NCI-H128 (cell line): Measurements from ENCODE around the gene SERPINE1.

Experiments used
- DNase-seq: peaks from one replicate; lab custom pipeline; 2025; ENCODE audit not compliant: unreplicated experiment; lab: John Stamatoyannopoulos, UW

The SERPINE1 gene

DNA sequence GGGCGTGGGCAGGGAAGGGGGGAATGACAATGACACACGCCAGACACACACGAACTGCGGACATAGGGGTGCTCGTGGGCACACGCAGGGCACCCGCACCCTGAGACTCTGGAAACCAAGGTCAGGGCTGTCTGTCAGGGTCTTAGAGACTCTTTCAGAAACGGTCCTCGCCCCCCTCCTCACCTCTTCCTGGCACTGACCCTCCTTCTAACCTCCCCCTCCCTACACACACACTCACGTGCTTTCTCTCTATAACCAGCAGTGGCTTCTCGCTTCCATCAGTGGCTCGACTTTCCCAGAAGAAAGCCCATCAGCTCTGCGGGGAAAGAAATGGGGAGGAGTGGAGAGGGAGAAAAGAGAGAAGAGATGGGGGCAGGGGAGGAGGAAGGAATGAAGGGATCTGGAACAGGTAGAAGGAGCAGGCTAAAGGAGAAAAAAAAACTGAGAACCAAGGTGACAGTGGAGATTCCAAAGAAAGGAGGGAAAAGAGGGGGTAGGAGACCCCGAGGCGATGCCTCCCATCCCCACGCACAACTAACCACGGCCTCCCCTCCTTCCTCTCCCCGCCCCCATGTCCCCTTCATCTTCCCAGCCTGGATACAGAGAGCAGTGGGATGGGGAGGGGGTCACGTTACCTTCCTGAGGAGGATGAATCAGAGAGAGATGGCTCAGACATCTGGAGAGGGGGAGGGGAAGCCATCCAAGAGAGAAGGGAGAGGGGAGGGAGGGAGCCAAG lies 40.2 kb downstream of the SERPINE1 start:
- no peak for DNase-seq

GRCh38 chr7:101167645-101168411 lies 40.9 kb downstream of the SERPINE1 start:
- no peak for DNase-seq

DNA sequence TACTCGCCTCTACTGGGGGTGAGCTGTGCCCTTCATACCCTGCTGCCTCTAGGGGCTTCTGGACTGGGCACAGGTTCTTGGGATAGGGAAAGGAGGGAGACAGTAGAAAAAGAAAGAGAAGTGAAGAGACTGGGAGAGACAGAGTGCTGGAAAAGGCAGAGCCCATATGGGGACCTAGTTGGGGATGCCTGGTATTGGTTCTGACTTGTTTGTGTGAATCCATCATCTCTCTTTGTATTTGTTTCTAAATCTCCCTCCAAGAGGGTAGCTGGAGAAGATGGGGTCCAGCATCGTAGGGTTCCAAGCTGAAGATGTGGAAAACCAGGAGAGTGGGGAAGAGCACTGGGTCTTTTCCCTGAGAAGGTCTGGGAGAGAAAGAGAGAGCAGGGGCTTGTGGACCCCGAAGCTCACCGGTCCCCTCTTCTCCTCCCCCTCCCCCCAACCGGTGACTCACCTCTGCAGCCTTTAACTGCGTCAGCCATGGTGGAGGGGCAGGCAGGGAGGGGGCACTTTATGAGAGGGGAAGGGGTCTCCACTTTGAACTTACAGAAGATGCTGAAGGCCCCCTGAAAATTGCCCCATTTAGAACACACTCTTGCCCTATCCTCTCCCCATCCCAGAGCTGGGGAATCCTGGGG lies 41.6 kb downstream of the SERPINE1 start:
- DNase-seq = no peak

GRCh38 chr7:101169110-101169837 lies 42.4 kb downstream of the SERPINE1 start:
- no peak for DNase-seq

DNA sequence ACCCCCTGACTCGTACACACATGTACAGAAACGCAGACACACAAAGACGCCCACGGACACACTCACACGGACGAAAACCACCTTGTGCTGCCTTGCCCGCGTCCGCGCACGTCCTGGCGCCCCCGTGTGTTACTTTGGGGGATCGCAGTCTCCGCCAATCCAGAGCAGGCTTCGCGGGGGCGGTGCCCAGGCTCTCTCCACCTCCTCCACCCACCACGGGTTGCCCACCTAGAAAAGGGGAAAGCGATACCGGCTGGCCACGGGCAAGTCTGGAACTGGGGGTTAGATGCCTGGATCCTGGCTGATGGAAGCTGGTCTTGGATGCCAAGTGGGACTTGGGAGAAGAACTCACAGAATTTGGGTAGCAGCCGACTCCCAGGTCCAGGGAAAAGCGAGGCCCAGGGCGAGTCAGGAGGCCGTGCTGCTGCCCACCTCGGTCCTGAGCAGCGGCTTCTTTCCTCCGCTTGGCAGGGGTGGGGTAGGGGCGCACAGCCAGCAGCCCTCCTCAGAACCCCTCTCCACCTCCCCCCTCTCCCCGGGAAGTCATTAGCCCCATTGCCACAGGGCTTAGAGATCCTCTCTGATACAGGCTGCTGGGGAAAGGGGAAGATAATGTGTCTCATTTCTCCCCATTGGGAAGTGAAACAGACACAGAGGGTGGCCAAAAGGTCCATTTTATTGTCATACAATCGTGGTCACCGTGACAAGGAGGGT lies 43.1 kb downstream of the SERPINE1 start:
- DNase-seq = no peak

- DNase-seq = no peak
These were observed 43.9 kb downstream of the SERPINE1 start for GRCh38 chr7:101170617-101171441.

DNA sequence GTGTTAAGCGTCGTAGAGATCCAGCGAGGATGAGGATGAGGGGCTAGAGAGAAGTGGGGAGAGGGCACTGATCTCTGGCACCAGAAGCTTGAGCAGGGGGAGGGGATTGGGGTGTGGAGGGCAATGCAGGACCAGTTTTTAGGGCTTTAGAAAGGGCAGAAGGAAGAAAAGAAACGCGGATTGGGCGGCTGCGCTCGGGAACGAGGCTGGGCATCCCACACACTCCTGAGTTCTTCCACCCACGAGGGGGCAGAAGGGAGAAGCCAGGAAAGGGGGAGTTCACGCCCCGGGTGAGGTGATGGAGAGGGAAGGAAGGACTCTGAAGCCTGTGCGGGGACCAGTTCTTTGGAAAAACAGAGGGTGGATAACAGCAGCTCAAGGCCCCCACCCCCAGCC lies 44.5 kb downstream of the SERPINE1 start:
- no peak for DNase-seq

GRCh38 chr7:101172005-101172853 lies 45.3 kb downstream of the SERPINE1 start:
- no peak for DNase-seq

GRCh38 chr7:101172854-101173751 lies 46.2 kb downstream of the SERPINE1 start:
- DNase-seq = peak; percentile 63

- no peak for DNase-seq
These were observed 46.9 kb downstream of the SERPINE1 start for GRCh38 chr7:101173752-101174244.

GRCh38 chr7:101174322-101174854 lies 47.5 kb downstream of the SERPINE1 start:
- no peak for DNase-seq

DNA sequence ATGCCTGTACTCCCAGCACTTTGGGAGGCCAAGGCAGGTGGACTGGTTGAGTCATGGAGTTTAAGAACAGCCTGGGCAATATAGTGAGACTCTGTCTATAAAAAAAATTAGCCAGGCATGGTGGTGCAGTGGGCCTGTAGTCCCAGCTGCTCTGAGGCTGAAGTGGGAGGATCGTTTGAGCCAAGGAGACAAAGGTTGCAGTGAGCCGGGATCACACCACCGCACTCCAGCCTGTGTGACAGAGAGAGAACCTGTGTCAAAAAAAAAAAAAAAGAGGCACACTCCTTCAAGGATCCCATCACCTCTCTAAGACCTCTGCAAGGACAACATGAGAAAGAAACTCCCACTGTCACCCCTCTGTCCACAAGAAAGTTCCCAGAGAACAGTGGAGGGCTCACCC lies 48.8 kb downstream of the SERPINE1 start:
- no peak for DNase-seq

GRCh38 chr7:101177644-101178043 lies 50.7 kb downstream of the SERPINE1 start:
- DNase-seq = no peak

GRCh38 chr7:101179117-101179516 lies 52.2 kb downstream of the SERPINE1 start:
- DNase-seq = no peak

DNA sequence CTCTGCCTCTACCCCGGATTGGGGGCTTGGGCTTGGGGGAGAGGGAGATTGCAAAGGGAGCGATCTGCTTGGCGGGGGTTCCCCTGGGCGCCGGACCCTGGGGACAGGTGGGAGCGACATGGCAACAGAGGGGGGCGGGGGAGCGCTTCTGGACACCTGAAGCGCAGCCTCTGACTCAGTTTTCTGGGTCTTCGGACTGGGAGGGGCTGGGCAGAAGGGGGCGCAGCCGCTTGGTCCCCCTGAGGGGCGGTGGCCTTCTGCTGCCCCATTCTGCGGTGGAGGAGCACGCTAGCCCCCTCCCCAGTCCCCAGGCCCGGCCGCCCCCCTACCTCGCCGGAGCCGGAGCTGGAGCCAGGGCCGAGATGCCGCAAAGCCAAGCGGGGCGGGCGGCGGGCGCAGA lies 52.8 kb downstream of the SERPINE1 start:
- no peak for DNase-seq

DNA sequence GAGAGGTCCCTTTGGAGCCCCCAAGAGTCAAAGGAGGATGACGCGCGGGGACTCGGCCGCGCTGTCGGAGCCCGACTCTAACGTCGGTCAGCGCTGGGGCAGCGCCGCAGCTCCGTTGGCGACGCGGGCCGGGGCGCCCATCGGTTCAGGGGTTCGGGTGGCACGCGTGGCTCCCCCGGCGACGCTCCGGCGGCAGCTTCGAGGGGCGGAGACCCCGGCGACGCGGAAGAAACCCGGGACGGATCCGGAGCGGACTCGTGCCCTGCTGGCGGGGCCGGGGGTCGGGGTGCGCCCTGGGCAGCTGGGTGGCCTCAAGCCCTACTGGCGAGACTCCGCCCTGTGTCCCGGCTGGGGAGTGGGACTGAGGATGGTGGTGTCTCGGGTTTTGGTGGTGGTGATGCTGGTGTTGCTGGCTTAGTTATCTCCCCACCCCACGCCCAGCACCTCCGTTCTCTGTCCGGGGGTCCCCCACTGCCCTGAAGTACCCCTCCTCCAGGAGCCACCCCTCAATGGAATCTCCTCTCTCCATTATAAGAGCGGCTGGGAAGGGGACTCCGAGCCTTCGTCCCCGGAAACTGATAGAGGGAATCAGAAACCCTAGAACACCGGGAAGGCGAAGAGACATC lies 53.3 kb downstream of the SERPINE1 start, which contains the start of gene NAT16:
TSS of gene NAT16 (minus strand) at position 164 of the 626 bp plus-strand sequence. CDS start 5,486 bp downstream, outside the sequence.
- no peak for DNase-seq
